Keratinocyte (primary cell): ENCODE data around the gene ABI3BP. TPM values are rescaled to one million over a fixed set of nuclear protein-coding genes. Genes with fewer than 3 reads are reported as not detected.

Experiments
- DNase-seq: peaks from one replicate; pipeline ENCODE4 v3.0.0-alpha.2; 2011; ENCODE audit warnings: low read depth, missing footprints, low spot score
- FAIRE-seq: peaks from 2 replicates; lab custom pipeline; 2011; peaks lifted over from hg19 to GRCh38; lab: Jason Lieb, UNC
- H2AFZ ChIP-seq: 2 replicates; pipeline ENCODE4 v1.6.0; 2012; ENCODE audit warnings: low read length, control low read depth, inconsistent platforms; ENCODE audit not compliant: control insufficient read depth
- H3K27ac ChIP-seq: 2 replicates; pipeline ENCODE4 v1.5.1; 2011; ENCODE audit warnings: low read length; ENCODE audit not compliant: control insufficient read depth, insufficient read depth
- H3K27me3 ChIP-seq: 3 replicates; pipeline ENCODE4 v1.6.0; 2011; ENCODE audit warnings: low read length; ENCODE audit not compliant: control insufficient read depth, insufficient read depth; ENCODE audit errors: extremely low read depth
- H3K36me3 ChIP-seq, 2 experiments: 2 replicates in 1 of 2; 3 replicates in 1 of 2; pipeline ENCODE4 v1.5.1; 2011; ENCODE audit warnings: low read length in 2 of 2, mild to moderate bottlenecking in 1 of 2; ENCODE audit not compliant: control insufficient read depth in 2 of 2, insufficient read depth in 2 of 2; ENCODE audit errors: extremely low read depth in 1 of 2
- H3K4me1 ChIP-seq: 3 replicates; pipeline ENCODE4 v1.5.1; 2011; ENCODE audit warnings: low read length; ENCODE audit not compliant: control insufficient read depth, insufficient read depth; ENCODE audit errors: extremely low read depth
- H3K4me2 ChIP-seq: 3 replicates; pipeline ENCODE4 v1.6.0; 2011; ENCODE audit warnings: low read depth, low read length; ENCODE audit not compliant: control insufficient read depth, insufficient read depth; ENCODE audit errors: extremely low read depth
- H3K4me3 ChIP-seq, 3 experiments: fragments of 200-600 bp in 1 of 3; sonication (generic) in 1 of 3; 2 replicates in 2 of 3; 3 replicates in 1 of 3; pipeline ENCODE4 v1.5.1; 2011 to 2016; ENCODE audit warnings: low read length in 3 of 3, mild to moderate bottlenecking in 3 of 3, control low read depth in 2 of 3, inconsistent platforms in 1 of 3, low read depth in 1 of 3, mixed read lengths in 1 of 3, mixed run types in 1 of 3, moderate library complexity in 1 of 3; ENCODE audit not compliant: control insufficient read depth in 2 of 3, insufficient read depth in 2 of 3; ENCODE audit errors: extremely low read depth in 1 of 3
- H3K79me2 ChIP-seq: 2 replicates; pipeline ENCODE4 v1.6.0; 2012; ENCODE audit warnings: low read length; ENCODE audit not compliant: control insufficient read depth, insufficient read depth
- H3K9ac ChIP-seq: 3 replicates; pipeline ENCODE4 v1.6.0; 2011; ENCODE audit warnings: low read length; ENCODE audit not compliant: control insufficient read depth, insufficient read depth; ENCODE audit errors: extremely low read depth
- H3K9me1 ChIP-seq: 3 replicates; pipeline ENCODE4 v1.6.0; 2011; ENCODE audit warnings: low read length; ENCODE audit not compliant: control insufficient read depth, insufficient read depth; ENCODE audit errors: extremely low read depth
- H3K9me3 ChIP-seq: 2 replicates; pipeline ENCODE4 v1.5.1; 2012; ENCODE audit warnings: low read depth, low read length; ENCODE audit not compliant: control insufficient read depth
- H4K20me1 ChIP-seq: 3 replicates; pipeline ENCODE4 v1.6.0; 2011; ENCODE audit warnings: low read length; ENCODE audit not compliant: control insufficient read depth, insufficient read depth; ENCODE audit errors: extremely low read depth
- EZH2 ChIP-seq: IDR thresholded peaks from one replicate; pipeline ENCODE4 v1.6.1; 2012; ENCODE audit warnings: inconsistent platforms, mild to moderate bottlenecking, low read length, moderate library complexity
- dilution Hi-C: fragments of 300-500 bp; cut with MboI; formaldehyde crosslinking; loops from one replicate; pipeline ENCODE4 v1.7.0; 2020; ENCODE audit warnings: low sequenced_read_pairs; ENCODE audit not compliant: extremely low pct_ligation_motif_present
- polyA plus RNA-seq, 5 experiments: library from polyadenylated mRNA; depleted of rRNA in 3 of 5; stranded (reverse) in 3 of 5; stranded (forward) in 1 of 5; unstranded in 1 of 5; fragments of >200 nt; gene quantifications; 1 replicate in 1 of 5; 2 replicates in 3 of 5; 3 replicates in 1 of 5; pipeline versions ENCODE4 v1.2.1 to v1.2.3, GENCODE V29; 2011 to 2012; ENCODE audit warnings: missing spikeins in 2 of 5, low read depth in 1 of 5, low replicate concordance in 1 of 5
- TF ChIP-seq, protein P1 (sequence below), 3 experiments: IDR thresholded peaks in 1 of 3; conservative IDR thresholded peaks in 1 of 3; optimal IDR thresholded peaks in 1 of 3; 2 replicates in 2 of 3; 3 replicates in 1 of 3; pipeline versions ENCODE3 to v1.5.1; 2011; ENCODE audit warnings: low read length in 3 of 3, mild to moderate bottlenecking in 3 of 3, moderate library complexity in 2 of 3, control low read depth in 1 of 3, inconsistent platforms in 1 of 3; ENCODE audit not compliant: insufficient read depth in 2 of 3; ENCODE audit errors: extremely low read depth in 1 of 3

Gene ABI3BP
- polyA plus RNA-seq, 1 donor (not counting 4 experiments of a cell fraction or from before 2014, with no cell fraction given): 0.59 TPM

DNA sequence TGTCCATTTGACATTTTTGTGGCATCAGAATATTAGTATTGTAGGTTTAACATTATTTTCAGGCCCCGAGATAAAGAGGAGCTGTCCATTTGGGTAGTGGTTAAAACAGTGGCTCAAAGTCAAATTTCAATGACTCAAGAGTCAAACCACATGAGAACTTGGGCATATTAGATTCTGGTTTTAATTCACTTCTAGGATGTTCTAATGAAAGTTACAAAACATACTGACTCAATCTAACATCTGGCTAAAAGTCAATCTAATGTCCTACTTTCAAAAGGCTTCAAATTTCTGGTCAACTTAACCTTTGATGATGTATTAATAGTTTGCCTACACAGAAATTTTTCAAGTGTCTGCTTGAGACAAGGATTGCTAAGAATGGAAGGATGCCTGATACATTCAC lies 112.4 kb downstream of the ABI3BP start:
- Histone ChIP-seq H3K27me3 (no peaks in the 10 kb centered on the region), H3K9me3 (no peaks in the 10 kb centered on the region), H2AFZ (no peak overlapping the region), H3K4me2 (no peak overlapping the region), H3K79me2 (no peaks in the 10 kb centered on the region), H4K20me1 (no peaks in the 10 kb centered on the region), H3K9ac (no peak overlapping the region), H3K27ac (no peak overlapping the region), H3K9me1 (no peaks in the 10 kb centered on the region), H3K36me3 (no peaks in the 10 kb centered on the region), H3K4me3 (no peak overlapping the region), H3K4me1 (no peaks in the 10 kb centered on the region)
- dilution Hi-C loops: loop anchor here (25.0 kb wide), 1 partner anchor 94 kb away; no protein-coding TSS in a partner anchor
- TF ChIP-seq, protein P1, sequence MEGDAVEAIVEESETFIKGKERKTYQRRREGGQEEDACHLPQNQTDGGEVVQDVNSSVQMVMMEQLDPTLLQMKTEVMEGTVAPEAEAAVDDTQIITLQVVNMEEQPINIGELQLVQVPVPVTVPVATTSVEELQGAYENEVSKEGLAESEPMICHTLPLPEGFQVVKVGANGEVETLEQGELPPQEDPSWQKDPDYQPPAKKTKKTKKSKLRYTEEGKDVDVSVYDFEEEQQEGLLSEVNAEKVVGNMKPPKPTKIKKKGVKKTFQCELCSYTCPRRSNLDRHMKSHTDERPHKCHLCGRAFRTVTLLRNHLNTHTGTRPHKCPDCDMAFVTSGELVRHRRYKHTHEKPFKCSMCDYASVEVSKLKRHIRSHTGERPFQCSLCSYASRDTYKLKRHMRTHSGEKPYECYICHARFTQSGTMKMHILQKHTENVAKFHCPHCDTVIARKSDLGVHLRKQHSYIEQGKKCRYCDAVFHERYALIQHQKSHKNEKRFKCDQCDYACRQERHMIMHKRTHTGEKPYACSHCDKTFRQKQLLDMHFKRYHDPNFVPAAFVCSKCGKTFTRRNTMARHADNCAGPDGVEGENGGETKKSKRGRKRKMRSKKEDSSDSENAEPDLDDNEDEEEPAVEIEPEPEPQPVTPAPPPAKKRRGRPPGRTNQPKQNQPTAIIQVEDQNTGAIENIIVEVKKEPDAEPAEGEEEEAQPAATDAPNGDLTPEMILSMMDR (optimal IDR thresholded peaks at IDR 0.05 in 1 of 3, IDR thresholded peaks at IDR 0.05 in 1 of 3, conservative IDR thresholded peaks at IDR 0.05 in 1 of 3; ENCODE audit: extremely low read depth in 1 of 3, insufficient read depth in 2 of 3, low read length in 3 of 3): no peak
- no peak for TF ChIP-seq EZH2
- FAIRE-seq (no peak), DNase-seq (no peak)

DNA sequence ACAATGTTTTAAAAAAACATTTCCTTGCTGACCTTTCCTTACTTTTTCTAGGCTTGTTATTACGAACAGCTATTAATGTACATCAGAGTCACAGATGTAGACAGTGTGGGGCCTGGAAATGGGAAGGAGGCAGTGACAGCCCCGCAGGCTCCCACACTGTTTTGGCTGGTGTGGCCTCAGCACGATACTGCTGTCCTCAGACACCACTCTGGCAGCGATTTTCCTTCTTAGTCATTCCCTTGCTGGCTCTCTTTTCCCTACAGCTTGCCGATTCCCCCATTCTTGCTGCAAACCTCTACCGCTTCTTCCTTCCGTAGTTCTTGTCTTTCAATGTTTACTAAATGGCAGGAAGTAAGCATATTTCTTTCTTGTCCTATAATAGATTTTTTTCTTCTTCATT lies 113.1 kb downstream of the ABI3BP start:
- Histone ChIP-seq H3K4me2 (no peak overlapping the region), H4K20me1 (no peaks in the 10 kb centered on the region), H3K9ac (no peak overlapping the region), H3K27ac (no peak overlapping the region), H3K9me1 (no peaks in the 10 kb centered on the region), H3K36me3 (no peaks in the 10 kb centered on the region), H3K4me1 (peaks cover 6% of the 10 kb centered on the region), H3K4me3 (no peak overlapping the region), H2AFZ (no peak overlapping the region), H3K9me3 (no peaks in the 10 kb centered on the region), H3K79me2 (no peaks in the 10 kb centered on the region), H3K27me3 (no peaks in the 10 kb centered on the region)
- no peak for FAIRE-seq
- no peak for DNase-seq
- no peak for TF ChIP-seq EZH2
- TF ChIP-seq, protein P1 (optimal IDR thresholded peaks at IDR 0.05 in 1 of 3, IDR thresholded peaks at IDR 0.05 in 1 of 3, conservative IDR thresholded peaks at IDR 0.05 in 1 of 3; ENCODE audit: extremely low read depth in 1 of 3, insufficient read depth in 2 of 3, low read length in 3 of 3): no peak
- dilution Hi-C loops: loop anchor here (25.0 kb wide), 1 partner anchor 93 kb away; no protein-coding TSS in a partner anchor
